Neural cell (in vitro differentiated cells): Measurements from ENCODE around the gene TAAR1.
"Not testable (repeated sequence)": the region's sequence is repeated elsewhere in the genome, so short reads cannot be mapped to it uniquely, and the experiment has no call there.

Experiments used
- CTCF ChIP-seq: fragments of 450-650 bp; IDR thresholded peaks from 2 replicates; pipeline ENCODE4 v1.5.1; 2014; ENCODE audit warnings: antibody characterized with exemption, mild to moderate bottlenecking, moderate library complexity; ENCODE audit not compliant: poor library complexity, severe bottlenecking
- EZH2 ChIP-seq: fragments of 200-600, 300-800 bp; shearing (Covaris generic), sonication (generic); IDR thresholded peaks from 2 replicates; pipeline ENCODE4 v1.6.1; 2014; ENCODE audit warnings: antibody characterized with exemption, low read length, borderline replicate concordance, mild to moderate bottlenecking; ENCODE audit not compliant: insufficient read depth, poor library complexity, severe bottlenecking

- not testable (repeated sequence) for TF ChIP-seq CTCF, EZH2
Observed at GRCh38 chr6:132679094-132679493, 20.1 kb upstream of the TAAR1 start.
